Measurements from ENCODE around the gene WDR83.

WDR83 gene

DNA sequence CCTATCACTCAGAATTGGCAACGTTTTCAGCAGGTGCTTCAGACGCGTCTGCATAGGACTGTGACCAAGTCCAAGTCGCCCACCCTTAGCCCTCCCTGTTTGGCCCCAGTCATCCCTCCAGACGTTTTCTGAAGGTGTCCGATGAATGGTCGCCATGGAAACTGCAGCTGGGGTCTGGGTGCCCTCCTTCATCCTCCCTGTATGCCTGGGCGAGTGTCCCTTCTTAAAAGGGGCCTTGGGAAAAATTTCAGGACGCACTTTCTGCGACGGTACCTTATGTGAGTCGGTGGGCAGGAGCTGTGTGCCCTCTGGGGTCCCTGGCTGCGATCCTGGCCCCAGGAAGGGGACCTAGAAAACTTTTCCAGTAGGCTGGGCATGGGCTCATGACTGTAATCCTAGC lies 25.2 kb upstream of the WDR83 start:
- TF ChIP-seq SIN3A (IDR thresholded peaks at IDR 0.05; ENCODE audit: borderline replicate concordance, insufficient read depth, low read length), result no peak
- TF ChIP-seq TAF1 (IDR thresholded peaks at IDR 0.05; ENCODE audit: borderline replicate concordance, insufficient read depth, low read length), result no peak
- TF ChIP-seq, protein P1, sequence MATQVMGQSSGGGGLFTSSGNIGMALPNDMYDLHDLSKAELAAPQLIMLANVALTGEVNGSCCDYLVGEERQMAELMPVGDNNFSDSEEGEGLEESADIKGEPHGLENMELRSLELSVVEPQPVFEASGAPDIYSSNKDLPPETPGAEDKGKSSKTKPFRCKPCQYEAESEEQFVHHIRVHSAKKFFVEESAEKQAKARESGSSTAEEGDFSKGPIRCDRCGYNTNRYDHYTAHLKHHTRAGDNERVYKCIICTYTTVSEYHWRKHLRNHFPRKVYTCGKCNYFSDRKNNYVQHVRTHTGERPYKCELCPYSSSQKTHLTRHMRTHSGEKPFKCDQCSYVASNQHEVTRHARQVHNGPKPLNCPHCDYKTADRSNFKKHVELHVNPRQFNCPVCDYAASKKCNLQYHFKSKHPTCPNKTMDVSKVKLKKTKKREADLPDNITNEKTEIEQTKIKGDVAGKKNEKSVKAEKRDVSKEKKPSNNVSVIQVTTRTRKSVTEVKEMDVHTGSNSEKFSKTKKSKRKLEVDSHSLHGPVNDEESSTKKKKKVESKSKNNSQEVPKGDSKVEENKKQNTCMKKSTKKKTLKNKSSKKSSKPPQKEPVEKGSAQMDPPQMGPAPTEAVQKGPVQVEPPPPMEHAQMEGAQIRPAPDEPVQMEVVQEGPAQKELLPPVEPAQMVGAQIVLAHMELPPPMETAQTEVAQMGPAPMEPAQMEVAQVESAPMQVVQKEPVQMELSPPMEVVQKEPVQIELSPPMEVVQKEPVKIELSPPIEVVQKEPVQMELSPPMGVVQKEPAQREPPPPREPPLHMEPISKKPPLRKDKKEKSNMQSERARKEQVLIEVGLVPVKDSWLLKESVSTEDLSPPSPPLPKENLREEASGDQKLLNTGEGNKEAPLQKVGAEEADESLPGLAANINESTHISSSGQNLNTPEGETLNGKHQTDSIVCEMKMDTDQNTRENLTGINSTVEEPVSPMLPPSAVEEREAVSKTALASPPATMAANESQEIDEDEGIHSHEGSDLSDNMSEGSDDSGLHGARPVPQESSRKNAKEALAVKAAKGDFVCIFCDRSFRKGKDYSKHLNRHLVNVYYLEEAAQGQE (IDR thresholded peaks at IDR 0.05; ENCODE audit: insufficient read depth in 1 of 2, low read depth in 2 of 2, low read length in 2 of 2), result no peak
- TF ChIP-seq FOXP2 (optimal IDR thresholded peaks at IDR 0.05; ENCODE audit: borderline replicate concordance, extremely low read depth, extremely low read length, insufficient read depth), result no peak

DNA sequence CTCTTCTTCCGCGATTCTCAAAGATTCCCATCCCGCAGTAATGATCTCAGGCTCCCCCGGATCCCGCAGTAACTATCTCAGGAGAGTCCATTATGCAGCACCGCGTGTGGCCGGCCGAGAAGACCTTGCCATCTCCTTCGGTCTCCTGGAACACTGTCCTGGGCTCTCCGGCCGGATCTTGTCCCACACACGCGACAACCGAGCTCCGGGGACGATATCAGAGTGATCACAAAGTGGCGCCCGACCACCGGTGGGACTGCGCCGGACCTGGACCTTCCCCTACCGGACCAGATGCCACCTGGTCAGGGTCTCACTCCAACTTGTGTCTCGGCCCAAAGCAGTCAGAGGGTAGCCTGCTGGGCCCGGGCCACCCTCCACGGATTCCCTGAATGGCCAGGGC lies 24.1 kb upstream of the WDR83 start:
- TF ChIP-seq TAF1 (IDR thresholded peaks at IDR 0.05; ENCODE audit: borderline replicate concordance, insufficient read depth, low read length) (no peak), FOXP2 (optimal IDR thresholded peaks at IDR 0.05; ENCODE audit: borderline replicate concordance, extremely low read depth, extremely low read length, insufficient read depth) (no peak), SIN3A (IDR thresholded peaks at IDR 0.05; ENCODE audit: borderline replicate concordance, insufficient read depth, low read length) (no peak), POLR2AphosphoS5 (IDR thresholded peaks at IDR 0.05; ENCODE audit: low read depth, low read length) (no peak)
- TF ChIP-seq, protein P1 (IDR thresholded peaks at IDR 0.05; ENCODE audit: insufficient read depth in 1 of 2, low read depth in 2 of 2, low read length in 2 of 2), result no peak

DNA sequence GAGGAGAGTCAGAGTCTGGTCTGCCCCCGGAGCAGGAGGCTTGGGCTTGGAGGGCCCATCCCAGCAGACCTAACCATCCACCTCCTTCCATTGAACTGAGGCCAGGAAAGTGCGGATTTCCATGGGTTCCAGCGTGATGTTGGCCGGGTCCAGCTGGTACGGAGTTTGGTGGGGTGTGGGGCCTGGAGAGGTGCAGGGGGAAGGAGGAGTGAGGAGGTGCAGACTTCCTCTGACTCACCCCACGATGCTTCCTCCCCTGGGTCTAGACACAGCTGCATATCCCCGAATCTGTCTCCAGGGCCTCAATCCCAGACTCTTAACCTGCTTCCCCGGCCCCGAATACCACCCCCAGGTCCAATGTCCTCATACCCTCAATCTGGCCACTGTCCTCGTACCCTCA lies 20.1 kb upstream of the WDR83 start:
- no peak for TF ChIP-seq TAF1 (IDR thresholded peaks at IDR 0.05; ENCODE audit: borderline replicate concordance, insufficient read depth, low read length)
- TF ChIP-seq SIN3A (IDR thresholded peaks at IDR 0.05; ENCODE audit: borderline replicate concordance, insufficient read depth, low read length), result no peak
- no peak for TF ChIP-seq POLR2AphosphoS5 (IDR thresholded peaks at IDR 0.05; ENCODE audit: low read depth, low read length)
- TF ChIP-seq FOXP2 (optimal IDR thresholded peaks at IDR 0.05; ENCODE audit: borderline replicate concordance, extremely low read depth, extremely low read length, insufficient read depth), result no peak
- TF ChIP-seq, protein P1 (IDR thresholded peaks at IDR 0.05; ENCODE audit: insufficient read depth in 1 of 2, low read depth in 2 of 2, low read length in 2 of 2), result no peak

DNA sequence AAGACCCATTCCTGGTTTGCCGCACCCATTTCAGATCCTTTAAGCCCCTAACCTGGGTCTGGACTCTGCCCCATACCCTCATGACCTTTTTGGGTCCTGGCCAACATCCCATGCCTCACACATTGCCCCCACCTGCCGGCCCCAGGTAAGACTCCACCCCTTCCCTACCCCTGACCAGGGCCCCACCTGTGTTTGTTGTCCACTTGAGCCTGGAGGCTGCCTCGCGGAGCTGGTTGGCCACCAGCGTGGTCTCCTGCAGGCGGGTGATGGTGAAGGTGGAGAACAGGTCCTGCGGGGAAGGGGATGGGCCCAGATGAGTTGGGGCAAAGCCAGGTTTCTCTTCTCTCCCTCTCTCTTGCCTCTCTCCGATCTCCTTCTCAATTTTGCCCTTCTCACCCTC lies 19.6 kb upstream of the WDR83 start:
- TF ChIP-seq SIN3A (IDR thresholded peaks at IDR 0.05; ENCODE audit: borderline replicate concordance, insufficient read depth, low read length), result no peak
- TF ChIP-seq, protein P1 (IDR thresholded peaks at IDR 0.05; ENCODE audit: insufficient read depth in 1 of 2, low read depth in 2 of 2, low read length in 2 of 2), result no peak
- TF ChIP-seq FOXP2 (optimal IDR thresholded peaks at IDR 0.05; ENCODE audit: borderline replicate concordance, extremely low read depth, extremely low read length, insufficient read depth), result no peak
- no peak for TF ChIP-seq TAF1 (IDR thresholded peaks at IDR 0.05; ENCODE audit: borderline replicate concordance, insufficient read depth, low read length)
- TF ChIP-seq POLR2AphosphoS5 (IDR thresholded peaks at IDR 0.05; ENCODE audit: low read depth, low read length), result no peak

DNA sequence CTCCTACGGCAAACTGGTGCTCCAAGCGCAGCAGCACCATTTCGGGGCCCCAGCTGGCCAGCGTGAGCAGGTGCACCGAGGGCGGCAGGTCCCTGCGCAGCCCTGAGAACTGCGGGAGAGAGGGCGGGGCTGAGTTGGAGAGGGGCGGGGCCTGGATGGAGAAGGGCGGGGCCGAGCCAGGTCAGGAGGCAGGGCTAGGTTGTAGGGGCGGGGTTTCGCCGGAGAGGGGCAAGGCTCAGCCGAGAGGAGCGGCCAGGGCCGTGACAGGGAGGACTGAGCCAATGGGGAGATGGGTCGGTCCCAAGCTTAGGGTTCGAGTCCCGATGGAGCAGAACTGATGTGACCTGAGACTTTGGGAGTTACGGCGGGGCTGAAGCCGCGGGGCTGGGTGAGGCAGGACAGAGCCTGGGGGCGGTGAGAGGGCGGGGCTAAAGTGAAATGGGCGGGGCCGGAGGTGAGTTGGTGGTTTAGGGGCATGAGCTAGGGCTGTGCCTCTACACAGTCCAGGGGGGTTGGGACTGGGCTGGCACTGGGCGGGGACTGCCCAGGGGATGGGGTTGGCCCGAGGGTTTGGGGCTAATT lies 19.0 kb upstream of the WDR83 start:
- TF ChIP-seq TAF1 (IDR thresholded peaks at IDR 0.05; ENCODE audit: borderline replicate concordance, insufficient read depth, low read length) (no peak), POLR2AphosphoS5 (IDR thresholded peaks at IDR 0.05; ENCODE audit: low read depth, low read length) (no peak), SIN3A (IDR thresholded peaks at IDR 0.05; ENCODE audit: borderline replicate concordance, insufficient read depth, low read length) (no peak), FOXP2 (optimal IDR thresholded peaks at IDR 0.05; ENCODE audit: borderline replicate concordance, extremely low read depth, extremely low read length, insufficient read depth) (no peak)
- TF ChIP-seq, protein P1 (IDR thresholded peaks at IDR 0.05; ENCODE audit: insufficient read depth in 1 of 2, low read depth in 2 of 2, low read length in 2 of 2), result no peak
